SK-N-DZ (cell line): Measurements from ENCODE around the gene EFHC2.
A peak's percentile ranks its signal among the peaks of the same experiment; 100 is the strongest.
"Not testable (repeated sequence)": the region's sequence is repeated elsewhere in the genome, so short reads cannot be mapped to it uniquely, and the experiment has no call there.

ENCODE experiments used
- DNase-seq: peaks from one replicate; pipeline ENCODE4 v3.0.0-alpha.2; 2015; ENCODE audit warnings: low spot score

EFHC2 gene

DNA sequence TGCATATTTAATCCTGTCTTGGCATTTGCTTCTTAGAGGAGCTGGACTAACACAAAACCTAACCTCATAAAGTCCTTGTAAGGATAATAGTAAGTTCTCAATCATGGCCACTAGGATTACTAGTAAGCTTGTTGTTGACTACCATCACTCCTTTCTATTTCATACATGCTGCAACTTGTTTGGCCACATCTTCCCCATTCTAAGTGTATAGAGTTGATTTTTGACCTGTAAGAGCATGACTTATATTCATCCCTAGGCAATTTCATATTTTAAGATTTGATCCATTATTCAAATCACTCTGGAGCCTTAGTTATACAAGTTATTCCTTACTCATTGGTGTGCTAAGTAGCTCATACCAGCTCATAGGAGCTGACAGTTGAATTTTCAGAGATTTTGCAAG lies 109.4 kb downstream of the EFHC2 start:
- no peak for DNase-seq

DNA sequence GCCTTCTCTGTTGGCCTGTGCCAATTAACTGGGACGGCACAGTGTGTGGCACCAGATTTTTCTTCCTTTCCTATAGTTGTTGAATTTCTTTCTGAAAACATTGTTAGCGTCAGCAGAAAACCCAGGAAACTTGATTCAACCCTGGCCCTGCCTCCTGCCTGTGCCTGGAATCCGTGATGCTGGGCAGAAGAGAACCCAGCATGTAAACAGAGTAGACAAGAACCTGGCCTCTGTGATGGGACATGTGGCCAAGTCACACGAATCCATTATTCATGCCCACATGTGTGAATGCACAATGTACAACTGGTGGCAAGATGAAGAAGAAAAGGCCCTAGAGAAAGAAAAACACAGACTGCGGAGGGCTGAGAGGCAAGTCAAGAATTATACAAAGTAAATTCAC lies 111.4 kb downstream of the EFHC2 start:
- DNase-seq, result no peak

DNA sequence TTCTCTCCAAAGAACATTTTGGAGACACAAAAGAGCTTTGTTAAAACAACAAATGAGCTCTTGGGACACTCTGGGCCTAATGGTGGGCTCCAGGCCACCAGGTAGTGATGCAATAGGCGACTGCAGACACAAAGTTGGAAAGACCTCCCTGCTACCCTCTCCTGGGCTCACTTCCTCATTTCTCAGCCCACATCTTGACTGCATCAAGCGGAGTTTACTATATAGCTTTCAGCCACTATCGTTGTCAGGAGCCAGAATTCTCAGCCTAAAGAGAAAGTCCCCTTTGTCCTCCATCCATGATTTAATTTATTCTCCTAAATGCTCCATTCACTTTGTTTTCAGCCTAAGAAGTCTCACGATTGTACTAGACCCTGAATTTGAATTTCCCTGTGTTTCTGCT lies 114.9 kb downstream of the EFHC2 start:
- DNase-seq, result no peak

DNA sequence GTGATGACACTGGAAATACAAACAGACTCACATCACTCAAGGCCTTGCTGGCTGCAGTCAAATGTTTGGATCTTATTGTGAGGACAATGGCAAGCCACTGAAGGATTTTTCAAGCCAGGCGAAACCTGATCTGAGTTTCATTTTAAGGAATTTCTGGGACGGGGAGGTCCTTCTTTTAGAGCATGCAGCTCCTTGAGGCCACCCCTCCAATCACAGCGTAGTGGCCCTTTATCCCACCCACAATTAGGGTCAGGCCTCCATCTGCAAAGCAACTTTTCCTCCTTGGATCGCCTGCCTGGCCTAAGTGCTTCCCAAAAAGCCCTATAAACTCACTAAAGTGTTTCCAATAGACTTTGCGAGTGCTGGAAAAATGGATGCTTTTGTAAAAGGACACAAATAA lies 115.5 kb downstream of the EFHC2 start:
- no peak for DNase-seq

DNA sequence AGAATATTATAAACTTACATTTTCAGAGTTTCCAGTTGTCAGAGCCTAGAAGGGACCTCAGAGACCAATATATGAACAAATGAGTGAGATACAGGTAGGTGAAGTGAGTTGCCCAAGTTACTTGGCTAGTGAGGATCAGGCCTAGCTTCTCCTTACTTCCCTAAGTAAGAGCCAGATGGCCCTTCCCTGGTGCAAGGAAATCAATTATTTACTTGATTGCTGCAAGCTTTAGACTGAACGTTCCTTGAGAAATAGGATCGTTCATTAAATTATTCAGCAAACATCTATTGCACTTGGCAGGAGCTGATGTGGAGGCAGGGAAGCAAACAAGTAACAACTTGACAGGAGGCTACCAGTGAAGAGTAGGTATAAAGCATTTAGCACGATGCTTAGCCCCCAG lies 117.8 kb downstream of the EFHC2 start:
- no peak for DNase-seq

DNA sequence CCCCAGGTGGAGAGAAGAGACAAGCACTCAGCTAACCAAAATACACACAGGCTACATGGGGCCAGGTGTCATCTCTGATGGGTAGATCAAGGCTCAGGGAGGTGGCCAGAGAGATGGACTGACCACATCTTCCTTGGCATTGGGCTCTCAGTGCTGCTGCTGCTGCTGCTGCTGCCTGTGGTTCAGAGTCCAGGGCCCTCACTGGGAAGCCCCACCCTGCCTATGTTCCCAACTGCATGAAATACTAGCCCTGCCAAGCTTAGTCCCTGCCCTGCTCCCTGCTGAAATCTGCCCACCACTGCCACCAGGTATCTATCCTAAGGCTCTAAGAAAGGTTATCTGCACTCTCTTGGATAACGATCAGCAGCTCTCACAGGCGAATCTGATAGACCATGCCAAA lies 118.7 kb downstream of the EFHC2 start:
- DNase-seq, result no peak

DNA sequence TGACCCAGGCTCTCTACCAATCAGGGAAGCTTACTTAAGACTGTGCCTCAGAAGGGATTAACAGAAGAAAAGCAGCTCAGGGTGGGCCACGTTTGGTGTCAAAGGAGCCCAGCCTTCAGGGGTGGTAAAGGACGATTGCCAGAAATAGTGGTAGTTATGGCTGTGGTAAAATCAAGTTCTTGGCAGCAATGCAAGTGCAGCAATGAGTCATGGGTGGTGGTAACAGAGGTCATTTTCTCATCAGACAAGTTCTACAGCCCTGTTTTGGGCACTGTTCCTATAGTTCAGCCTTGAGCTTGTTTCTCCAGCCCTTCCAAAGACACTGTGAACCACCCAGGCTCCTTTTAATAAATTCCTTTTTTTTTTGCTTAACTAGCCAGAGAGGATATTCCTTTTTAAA lies 120.3 kb downstream of the EFHC2 start:
- no peak for DNase-seq

DNA sequence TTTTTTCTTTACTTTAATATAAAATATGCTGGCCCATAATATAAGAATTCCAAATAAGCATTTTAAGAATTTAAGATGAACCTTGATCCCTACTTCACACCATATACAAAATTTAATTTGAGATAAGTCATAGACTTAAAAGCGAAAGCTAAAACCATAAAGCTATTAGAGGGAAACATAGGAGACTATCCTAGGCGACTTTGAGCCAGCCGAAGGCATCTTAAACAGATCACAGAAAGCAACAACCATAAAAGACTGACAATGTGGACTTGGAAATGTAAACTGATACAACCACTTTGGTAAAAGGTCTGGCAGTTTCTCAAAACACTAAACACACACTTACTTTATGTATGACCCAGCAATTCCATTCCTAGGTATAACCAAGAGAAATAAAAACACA lies 125.0 kb downstream of the EFHC2 start:
- no peak for DNase-seq

DNA sequence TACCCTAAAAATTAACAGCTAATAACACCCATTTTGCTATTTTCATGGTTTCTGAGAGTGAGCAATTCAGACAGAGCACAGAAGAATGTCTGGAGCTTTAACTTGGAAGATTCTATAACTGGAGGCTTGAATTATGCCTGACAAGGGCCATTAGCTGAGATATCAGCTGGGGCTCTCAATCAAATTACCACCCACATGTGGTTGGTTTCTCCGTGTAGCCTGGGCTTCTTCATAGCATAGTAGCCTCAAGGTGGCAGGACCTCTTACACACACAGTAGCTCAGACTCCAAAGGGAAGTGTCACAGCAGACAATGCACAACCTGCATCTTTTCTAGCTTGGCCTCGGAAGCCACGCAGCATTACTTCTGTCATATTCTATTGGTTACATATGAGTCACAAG lies 127.3 kb downstream of the EFHC2 start:
- no peak for DNase-seq

DNA sequence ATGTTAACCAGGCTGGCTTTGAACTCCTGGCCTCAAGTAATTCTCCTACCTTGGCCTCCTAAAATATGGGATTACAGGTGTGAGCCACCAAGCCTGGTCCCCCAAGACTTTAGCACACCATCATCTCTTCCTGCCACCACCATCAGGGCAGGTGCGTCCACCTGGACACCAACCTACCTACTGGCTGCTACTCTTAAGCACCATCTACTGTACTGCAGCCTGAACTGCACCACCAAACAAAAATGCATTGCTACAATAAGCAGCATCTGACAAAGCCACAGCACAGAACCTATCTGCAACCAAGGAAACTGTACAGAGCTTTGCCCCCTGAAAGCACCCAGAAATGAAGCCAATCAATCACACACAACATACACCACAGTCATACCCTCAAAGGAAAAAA lies 139.7 kb downstream of the EFHC2 start:
- no peak for DNase-seq

DNA sequence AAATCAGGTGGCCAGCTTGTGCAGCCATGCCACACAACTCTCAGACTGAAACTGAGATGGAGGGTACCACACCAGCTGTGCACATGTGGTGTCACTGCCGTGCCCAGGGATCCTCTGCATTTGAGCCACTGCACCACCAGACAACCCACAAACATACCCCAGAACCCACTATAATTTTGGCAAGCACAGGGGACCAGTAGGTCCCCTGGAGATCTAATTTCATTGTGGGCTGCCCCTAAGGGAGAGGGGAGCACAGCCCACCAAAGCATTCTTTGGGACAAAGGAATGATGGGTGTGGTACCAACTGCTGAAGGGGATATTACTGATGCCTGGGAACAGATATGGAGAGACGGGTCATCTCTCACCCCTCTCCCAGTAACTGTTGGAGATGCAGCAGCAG lies 140.9 kb downstream of the EFHC2 start:
- DNase-seq, result no peak

DNA sequence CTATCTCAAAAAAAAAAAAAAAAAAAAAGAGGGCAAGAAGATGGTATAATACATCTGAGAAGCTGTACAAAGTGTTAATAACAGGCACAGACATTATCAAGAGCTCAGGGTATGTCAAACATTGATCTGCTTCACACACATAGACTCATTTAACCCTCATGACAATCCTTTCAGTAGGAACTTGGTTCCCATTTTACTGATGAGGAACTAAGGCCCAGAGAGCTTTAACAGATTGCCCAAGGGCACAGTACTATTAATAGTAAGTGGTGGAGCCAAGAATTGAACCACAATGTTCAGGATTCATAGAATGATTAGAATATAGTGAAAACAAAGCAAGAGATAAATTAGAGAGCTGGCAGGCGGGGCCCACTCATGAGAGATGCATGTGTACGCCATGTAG lies 154.4 kb downstream of the EFHC2 start:
- no peak for DNase-seq

DNA sequence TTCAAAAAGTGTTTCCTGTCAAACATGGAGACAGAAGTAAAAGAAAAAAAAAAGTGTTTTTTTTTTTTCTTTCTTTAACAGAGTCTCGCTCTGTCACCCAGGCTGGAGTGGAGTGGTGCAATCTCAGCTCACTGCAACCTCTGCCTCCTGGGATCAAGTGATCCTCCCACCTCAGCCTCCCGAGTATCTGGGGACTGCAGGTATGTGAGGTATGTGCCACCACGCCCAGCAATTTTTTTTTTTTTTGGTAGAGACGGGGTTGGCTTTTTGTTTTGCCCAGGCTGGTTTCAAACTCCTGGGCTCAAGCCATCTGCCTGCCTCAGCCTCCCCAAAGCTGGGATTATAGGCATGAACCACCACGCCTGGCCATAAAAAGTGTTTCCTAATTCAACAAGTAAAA lies 155.6 kb downstream of the EFHC2 start:
- DNase-seq, result not testable (repeated sequence)

DNA sequence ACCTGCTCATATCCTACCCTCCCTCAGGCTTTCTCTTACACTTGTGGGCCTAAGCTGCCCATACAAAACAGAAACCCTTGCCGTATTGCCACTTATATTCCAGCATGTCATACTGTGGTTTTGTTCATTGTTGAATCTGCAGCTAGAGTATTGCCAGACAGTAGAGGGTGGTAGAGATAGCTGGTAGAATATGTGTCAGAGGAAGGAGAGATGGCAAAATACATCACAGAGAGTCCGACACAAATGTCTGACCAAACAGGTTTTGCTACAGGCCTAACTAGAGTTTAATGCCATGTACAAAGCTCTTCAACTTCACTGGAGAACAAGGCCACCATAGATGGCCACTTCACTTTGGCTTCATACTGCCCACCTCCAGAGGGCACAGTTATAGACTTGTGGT lies 160.1 kb downstream of the EFHC2 start:
- no peak for DNase-seq

DNA sequence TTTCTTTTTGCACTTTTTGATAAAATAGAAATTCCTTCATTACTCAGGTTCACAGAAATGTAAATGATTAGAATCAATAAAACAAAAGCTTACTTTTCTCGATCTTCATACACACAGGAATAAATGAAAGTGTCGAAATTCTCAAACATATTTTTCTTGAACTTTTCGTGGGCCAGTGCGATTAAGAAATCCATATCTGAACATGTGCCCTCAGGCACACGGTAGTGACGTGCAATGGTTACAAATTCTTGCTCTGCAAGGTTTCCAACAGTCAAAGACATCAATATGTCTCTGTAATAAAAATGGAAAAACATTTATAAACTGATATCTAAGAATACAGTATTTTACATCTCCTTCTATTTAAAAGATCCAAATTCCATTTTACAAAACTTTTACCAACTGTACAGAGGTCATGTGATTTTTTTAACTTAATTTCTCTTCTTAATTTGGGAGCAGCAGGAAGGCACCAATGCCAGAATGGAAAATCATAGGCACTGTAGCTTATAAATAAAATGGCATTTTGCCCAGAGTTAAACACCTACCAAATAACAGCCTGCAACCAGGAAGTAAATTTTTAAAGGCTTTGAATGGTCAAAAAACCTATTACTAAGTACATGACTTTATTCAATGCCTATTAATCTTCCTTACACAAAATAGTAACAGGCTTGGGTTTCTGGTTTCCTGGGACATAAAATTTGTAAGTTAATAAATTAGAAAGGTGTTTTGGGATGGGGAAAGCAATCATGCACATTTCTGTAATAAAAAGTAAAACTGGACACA lies 165.0 kb downstream of the EFHC2 start:
- DNase-seq, result no peak

DNA sequence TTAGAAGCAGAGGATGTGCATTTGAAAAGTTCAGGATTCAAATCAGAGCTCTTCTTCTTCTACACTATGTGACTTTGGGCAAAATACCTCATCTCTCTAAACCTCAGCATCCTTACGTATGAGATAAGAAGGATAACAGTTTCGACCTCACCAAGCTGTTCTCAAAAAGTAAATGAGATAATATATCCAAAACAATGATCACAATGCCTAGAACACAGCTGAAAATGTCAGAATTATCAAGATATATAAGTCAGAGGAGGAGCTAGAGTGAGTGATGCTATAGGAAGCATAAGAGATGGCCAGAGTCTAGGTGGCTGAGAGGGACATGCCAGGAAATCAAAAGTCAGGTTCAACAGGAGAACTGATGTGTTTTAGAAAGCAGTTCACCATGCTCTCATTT lies 168.0 kb downstream of the EFHC2 start:
- DNase-seq, result no peak

DNA sequence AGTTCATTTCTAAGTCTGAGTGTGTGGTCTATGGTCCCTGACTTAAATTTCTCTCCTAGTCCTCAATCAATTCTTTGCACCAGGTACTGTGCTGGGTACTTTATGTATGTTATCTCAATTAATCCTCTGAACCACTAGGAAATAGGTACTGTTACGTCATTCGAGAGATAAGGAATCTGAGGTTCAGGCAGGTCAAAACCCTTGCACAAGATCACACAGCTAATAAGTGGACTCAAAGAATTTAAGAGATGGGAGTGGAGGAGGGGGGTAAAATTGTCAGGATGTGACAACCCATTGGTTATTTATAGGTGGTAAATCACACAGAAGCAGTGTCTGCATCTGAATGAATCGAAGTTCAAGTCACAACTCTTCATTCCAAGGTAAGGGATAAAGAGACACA lies 169.4 kb downstream of the EFHC2 start:
- no peak for DNase-seq

DNA sequence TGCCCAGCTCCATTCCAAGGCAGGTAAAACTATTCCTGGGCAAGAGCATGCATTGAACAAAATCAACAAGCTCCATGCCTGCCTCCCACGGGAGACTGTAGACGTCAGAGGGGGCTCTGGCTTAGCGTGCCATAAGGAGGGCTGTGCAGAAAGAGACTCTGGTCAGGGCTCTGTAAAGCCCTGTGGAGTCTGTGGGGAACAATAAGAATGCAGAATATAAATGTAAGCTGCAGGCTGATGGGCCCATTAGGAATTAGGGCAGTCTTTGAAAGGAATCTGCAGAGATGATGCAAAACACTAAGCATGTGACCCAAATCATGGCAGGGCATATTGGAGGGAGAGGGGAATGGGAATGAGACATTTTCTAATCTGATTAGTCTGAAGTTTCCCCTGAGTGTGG lies 170.3 kb downstream of the EFHC2 start:
- no peak for DNase-seq

DNA sequence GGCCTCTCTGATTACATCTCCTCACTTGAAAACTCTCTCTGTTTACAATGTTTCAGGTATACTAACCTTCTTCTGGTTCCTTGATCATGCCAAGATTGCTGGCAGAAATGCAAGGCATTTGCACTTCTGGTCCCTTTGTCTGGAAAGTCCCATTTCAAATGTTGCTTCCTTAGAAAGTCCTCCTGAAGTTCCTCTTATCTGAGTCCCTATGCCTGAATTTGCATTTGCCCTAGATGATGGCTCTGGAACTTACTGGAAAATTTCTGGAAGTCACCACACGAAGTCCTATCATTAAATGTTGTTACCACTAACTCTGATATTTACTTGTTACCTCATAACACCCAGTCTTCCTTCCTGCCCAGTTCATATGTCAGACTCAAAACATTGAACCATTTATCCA lies 176.4 kb downstream of the EFHC2 start:
- no peak for DNase-seq

DNA sequence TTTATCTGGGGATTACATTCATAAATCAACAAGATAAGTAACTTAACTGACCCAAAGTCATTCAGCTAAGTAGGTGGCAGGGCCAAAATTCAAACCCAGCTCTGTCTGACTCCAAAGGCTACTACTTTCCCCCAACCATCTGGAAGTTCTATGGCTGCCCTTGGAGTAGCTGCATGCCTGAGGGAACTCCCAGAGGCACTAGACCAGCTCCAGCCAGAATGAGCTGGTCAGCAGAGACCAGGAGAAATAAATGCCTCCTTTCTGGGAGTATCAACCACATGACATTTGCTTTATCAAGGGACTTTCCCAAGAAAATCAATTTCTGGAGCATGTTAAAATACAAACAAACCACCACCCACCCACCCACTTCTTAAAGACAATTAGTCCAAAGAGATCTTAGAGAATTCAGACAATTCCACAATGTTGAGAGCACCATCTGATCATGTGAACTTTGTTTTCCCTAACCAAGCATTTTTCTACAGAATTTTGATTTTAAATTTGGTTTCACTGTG lies 180.5 kb downstream of the EFHC2 start:
- no peak for DNase-seq

DNA sequence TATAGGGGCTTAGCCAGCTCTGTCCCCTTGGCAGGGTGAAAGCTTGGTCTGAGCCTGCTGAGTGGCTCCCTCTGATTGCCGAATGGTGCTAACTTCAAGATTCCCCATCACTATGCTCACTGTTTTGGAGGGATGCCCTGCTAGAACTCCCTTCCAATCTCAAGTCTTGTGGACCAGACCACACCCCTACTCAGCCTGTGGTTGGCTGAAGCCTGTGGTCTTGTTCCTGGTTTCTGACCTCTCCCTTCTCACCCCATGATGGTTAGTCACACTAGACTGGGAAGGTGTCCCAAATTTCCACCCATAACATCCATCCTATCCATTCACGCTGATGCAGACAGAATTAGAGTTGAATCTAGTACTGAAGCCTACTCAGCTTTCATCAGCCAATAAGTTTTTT lies 185.6 kb downstream of the EFHC2 start:
- no peak for DNase-seq

DNA sequence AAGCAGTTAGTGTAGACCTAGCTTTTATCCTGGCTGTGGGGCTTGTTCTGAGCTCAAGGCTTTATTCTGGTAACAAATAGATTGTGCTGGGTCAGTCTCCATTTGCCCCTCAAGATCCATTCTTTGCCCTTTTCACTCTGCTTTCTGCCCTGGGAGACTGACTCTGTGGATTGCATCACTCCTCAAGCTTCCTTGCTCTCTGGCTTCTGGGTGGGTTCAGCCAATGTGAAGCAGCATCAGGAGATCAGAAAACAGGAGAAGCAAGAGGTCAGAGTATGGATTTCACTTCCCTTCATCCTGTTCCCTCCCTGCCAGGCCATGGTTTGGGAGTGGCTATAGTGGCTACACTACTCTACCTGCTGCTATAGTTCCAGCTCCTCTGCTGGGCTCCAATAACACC lies 186.2 kb downstream of the EFHC2 start:
- DNase-seq, result no peak

DNA sequence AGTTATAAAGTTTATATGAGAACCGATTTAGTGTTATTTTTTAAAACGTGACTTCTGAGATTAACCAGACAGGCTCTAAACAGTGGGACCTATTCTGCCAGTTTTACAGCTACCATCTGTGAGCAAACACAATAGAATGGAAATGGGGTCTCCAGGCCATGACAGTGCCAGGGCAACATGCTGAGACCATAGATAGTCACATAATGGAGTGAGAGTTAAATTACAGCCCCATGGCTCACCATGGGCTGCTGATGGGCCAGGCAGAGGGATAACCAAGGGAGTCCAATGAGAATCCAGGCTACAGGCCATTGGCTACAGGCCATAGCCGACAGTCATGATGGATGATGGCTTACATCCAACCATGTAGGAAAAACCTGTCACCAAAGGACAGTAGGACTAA lies 186.7 kb downstream of the EFHC2 start:
- no peak for DNase-seq

DNA sequence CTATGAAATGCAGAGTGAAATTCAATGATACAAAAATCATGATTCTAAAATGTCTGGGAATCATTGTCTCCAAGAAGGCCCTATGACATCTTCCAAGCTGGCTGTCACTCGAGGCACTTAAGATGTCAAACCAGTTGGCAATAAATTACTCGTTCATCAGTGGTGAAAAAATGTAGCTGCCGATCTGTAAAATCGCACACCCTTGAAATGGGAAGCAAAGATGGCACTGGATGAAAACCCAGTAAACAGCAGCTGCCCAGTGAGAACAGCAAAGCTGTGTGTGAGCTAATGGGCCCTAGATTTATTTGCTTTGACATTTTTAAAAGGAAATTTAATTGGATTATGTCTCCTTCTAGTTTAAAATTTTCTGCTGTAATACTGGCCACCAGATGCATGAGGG lies 188.3 kb downstream of the EFHC2 start:
- DNase-seq, result peak; percentile 16
